ENCODE measurements around the gene TMEM88.

TMEM88 gene

DNA sequence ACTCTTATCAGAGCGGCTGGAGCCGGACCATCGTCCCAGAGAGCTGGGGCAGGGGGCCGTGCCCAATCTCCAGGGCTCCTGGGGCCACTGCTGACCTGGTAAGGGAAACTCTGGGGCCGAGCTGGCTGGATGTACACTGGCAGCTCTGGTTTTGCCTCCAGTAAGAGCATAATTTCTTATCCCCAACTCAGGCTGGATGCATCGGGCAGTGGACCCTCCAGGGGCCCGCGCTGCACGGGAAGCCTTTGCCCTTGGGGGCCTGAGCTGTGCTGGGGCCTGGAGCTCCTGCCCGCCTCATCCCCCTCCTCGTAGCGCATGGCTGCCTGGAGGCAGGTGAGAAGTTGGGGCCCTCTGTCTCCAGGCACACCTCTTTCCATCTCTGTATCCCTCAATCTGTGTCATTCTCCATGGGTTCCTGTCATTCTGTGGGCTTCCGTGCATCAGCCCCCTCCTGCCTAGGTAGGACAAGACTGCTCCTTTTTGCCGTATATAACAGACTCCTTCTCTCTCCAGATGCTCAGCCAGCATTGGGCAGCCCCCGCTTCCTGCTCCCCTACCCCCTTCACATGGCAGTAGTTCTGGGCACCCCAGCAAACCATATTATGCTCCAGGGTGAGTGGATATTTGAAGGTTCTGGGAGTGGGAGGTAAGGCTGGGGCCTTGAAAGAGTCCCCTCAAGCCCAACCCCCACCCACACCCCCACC lies 9.4 kb upstream of the TMEM88 start:
- no peak for DNase-seq

DNA sequence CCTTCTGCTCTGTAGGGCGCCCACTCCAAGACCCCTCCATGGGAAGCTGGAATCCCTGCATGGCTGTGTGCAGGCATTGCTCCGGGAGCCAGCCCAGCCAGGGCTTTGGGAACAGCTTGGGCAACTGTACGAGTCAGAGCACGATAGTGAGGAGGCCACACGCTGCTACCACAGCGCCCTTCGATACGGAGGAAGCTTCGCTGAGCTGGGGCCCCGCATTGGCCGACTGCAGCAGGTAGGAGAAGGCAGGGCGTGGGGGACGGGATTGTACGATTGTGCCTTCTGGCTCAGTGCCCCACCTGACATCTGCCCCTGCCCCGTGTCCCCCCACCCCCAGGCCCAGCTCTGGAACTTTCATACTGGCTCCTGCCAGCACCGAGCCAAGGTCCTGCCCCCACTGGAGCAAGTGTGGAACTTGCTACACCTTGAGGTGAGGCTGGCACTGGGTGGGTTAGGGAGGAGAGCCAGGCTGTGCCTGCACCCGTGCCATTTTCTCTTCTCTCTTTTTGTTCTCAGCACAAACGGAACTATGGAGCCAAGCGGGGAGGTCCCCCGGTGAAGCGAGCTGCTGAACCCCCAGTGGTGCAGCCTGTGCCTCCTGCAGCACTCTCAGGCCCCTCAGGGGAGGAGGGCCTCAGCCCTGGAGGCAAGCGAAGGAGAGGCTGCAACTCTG lies 8.7 kb upstream of the TMEM88 start:
- no peak for DNase-seq

DNA sequence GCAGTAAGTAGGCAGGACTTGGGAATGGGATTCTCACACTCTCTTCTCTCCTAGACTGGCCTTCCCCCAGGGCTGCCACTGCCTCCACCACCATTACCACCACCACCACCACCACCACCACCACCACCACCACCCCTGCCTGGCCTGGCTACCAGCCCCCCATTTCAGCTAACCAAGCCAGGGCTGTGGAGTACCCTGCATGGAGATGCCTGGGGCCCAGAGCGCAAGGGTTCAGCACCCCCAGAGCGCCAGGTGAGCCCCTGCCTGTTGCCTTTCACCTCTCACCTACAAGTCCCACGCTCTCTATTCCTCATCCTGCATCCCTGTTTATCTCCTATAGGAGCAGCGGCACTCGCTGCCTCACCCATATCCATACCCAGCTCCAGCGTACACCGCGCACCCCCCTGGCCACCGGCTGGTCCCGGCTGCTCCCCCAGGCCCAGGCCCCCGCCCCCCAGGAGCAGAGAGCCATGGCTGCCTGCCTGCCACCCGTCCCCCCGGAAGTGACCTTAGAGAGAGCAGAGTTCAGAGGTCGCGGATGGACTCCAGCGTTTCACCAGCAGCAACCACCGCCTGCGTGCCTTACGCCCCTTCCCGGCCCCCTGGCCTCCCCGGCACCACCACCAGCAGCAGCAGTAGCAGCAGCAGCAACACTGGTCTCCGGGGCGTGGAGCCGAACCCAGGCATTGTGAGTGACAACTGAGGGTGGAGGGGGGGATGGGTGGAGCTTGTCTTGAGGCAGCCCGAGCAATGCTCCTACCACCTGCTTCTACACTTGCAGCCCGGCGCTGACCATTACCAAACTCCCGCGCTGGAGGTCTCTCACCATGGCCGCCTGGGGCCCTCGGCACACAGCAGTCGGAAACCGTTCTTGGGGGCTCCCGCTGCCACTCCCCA lies 7.9 kb upstream of the TMEM88 start:
- no peak for DNase-seq

DNA sequence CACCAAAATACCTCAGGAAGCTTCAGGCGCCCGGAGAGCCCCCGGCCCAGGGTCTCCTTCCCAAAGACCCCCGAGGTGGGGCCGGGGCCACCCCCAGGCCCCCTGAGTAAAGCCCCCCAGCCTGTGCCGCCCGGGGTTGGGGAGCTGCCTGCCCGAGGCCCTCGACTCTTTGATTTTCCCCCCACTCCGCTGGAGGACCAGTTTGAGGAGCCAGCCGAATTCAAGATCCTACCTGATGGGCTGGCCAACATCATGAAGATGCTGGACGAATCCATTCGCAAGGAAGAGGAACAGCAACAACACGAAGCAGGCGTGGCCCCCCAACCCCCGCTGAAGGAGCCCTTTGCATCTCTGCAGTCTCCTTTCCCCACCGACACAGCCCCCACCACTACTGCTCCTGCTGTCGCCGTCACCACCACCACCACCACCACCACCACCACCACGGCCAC lies 6.7 kb upstream of the TMEM88 start:
- DNase-seq: no peak

DNA sequence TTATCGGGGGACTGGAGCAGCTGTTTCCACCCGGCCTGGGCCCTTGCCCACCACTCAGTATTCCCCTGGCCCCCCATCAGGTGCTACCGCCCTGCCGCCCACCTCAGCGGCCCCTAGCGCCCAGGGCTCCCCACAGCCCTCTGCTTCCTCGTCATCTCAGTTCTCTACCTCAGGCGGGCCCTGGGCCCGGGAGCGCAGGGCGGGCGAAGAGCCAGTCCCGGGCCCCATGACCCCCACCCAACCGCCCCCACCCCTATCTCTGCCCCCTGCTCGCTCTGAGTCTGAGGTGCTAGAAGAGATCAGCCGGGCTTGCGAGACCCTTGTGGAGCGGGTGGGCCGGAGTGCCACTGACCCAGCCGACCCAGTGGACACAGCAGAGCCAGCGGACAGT lies 6.1 kb upstream of the TMEM88 start:
- DNase-seq: no peak

DNA sequence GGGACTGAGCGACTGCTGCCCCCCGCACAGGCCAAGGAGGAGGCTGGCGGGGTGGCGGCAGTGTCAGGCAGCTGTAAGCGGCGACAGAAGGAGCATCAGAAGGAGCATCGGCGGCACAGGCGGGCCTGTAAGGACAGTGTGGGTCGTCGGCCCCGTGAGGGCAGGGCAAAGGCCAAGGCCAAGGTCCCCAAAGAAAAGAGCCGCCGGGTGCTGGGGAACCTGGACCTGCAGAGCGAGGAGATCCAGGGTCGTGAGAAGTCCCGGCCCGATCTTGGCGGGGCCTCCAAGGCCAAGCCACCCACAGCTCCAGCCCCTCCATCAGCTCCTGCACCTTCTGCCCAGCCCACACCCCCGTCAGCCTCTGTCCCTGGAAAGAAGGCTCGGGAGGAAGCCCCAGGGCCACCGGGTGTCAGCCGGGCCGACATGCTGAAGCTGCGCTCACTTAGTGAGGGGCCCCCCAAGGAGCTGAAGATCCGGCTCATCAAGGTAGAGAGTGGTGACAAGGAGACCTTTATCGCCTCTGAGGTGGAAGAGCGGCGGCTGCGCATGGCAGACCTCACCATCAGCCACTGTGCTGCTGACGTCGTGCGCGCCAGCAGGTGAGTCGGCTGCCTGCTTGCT lies 5.6 kb upstream of the TMEM88 start:
- DNase-seq: no peak

DNA sequence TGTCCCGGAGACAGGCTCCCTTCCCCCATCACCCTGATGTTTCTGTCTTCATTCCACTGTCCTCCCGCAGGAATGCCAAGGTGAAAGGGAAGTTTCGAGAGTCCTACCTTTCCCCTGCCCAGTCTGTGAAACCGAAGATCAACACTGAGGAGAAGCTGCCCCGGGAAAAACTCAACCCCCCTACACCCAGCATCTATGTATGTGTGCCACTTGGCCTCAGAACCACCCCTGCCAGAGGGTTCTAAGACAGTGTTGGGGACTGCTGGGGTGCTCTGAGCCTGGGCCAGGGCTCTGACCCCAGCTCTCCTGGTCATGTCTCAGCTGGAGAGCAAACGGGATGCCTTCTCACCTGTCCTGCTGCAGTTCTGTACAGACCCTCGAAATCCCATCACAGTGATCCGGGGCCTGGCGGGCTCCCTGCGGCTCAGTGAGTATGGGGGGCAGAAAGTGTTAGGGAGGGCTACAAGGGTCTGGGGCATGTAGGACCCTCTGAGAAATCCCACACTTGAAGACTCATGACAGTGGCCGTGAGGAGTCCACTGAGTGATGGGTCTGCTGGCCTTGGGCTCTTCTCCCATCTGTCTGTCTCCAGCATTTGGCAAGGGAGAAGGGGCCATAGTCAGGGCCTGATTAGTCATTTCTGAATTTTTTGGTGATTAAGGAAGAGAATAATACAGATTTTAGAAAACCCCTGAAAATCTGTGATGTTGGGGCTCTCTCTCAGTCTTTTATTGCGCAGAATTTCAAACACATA lies 4.9 kb upstream of the TMEM88 start:
- no peak for DNase-seq

DNA sequence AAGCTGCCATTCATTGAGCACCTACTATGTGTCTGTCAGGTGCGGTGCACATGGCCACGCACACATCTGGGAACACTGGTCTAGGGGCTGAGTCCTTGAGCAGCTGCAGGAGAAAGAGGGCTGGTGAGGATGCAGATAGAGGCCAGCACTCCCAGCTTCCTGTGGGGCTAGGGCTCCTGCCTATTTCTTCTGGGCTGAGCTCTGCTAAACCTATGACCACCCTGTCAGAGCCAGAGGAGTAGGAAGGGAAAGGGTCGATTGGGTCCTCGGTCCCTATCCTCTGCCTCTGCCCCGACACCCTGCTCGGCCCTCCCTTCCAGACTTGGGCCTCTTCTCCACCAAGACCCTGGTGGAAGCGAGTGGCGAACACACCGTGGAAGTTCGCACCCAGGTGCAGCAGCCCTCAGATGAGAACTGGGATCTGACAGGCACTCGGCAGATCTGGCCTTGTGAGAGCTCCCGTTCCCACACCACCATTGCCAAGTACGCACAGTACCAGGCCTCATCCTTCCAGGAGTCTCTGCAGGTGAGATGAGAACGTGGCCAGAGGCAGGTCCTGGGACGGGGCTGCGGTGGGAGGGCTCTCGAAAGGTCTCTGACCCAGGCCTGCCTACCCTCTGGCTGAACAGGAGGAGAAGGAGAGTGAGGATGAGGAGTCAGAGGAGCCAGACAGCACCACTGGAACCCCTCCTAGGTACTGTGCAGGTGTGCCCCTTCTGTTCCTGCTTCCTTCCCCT lies 4.0 kb upstream of the TMEM88 start:
- DNase-seq: no peak

DNA sequence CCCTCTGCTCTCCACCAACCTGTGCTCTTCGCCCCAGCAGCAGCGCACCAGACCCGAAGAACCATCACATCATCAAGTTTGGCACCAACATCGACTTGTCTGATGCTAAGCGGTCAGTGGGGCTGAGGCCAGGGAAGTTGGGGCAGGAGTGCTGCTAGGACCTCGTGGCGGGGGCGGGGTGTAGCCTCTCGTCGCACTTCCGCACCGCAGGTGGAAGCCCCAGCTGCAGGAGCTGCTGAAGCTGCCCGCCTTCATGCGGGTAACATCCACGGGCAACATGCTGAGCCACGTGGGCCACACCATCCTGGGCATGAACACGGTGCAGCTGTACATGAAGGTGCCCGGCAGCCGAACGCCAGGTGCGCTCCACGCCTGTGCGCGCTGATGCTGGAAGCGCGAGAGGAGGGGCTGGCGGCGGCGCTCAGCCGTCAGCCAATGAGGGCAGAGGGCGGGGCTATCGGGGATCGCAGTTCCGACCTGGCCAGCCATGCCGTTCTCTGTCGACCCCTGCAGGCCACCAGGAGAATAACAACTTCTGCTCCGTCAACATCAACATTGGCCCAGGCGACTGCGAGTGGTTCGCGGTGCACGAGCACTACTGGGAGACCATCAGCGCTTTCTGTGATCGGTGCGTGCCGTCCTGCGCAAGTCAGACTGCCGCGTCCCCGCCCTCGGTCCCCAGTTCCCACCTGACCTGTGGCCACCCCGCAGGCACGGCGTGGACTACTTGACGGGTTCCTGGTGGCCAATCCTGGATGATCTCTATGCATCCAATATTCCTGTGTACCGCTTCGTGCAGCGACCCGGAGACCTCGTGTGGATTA lies 3.2 kb upstream of the TMEM88 start:
- DNase-seq: peak; percentile 95

DNA sequence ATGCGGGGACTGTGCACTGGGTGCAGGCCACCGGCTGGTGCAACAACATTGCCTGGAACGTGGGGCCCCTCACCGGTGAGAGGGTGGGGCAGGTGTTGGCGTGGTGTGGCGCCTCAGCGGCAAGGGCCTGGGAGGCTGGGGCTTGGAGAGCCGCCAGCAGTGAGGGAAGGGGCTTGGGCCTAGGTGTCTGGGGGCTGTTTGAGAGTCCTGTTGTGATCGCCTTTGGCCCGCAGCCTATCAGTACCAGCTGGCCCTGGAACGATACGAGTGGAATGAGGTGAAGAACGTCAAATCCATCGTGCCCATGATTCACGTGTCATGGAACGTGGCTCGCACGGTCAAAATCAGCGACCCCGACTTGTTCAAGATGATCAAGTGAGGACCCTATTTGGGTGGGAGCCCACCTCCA lies 2.6 kb upstream of the TMEM88 start:
- DNase-seq: no peak

DNA sequence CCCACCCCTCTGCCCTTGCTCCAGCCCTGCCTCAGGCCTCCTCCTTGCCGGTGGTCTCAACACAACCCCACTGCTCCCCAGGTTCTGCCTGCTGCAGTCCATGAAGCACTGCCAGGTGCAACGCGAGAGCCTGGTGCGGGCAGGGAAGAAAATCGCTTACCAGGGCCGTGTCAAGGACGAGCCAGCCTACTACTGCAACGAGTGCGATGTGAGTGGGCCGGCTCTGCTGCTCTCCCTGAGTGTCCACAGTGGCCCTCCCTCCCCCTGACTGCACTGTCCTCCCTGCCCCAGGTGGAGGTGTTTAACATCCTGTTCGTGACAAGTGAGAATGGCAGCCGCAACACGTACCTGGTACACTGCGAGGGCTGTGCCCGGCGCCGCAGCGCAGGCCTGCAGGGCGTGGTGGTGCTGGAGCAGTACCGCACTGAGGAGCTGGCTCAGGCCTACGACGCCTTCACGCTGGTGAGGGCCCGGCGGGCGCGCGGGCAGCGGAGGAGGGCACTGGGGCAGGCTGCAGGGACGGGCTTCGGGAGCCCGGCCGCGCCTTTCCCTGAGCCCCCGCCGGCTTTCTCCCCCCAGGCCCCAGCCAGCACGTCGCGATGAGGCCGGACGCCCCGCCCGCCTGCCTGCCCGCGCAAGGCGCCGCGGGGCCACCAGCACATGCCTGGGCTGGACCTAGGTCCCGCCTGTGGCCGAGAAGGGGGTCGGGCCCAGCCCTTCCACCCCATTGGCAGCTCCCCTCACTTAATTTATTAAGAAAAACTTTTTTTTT lies 1.8 kb upstream of the TMEM88 start:
- no peak for DNase-seq

DNA sequence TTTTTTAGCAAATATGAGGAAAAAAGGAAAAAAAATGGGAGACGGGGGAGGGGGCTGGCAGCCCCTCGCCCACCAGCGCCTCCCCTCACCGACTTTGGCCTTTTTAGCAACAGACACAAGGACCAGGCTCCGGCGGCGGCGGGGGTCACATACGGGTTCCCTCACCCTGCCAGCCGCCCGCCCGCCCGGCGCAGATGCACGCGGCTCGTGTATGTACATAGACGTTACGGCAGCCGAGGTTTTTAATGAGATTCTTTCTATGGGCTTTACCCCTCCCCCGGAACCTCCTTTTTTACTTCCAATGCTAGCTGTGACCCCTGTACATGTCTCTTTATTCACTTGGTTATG lies 1.2 kb upstream of the TMEM88 start:
- no peak for DNase-seq

DNA sequence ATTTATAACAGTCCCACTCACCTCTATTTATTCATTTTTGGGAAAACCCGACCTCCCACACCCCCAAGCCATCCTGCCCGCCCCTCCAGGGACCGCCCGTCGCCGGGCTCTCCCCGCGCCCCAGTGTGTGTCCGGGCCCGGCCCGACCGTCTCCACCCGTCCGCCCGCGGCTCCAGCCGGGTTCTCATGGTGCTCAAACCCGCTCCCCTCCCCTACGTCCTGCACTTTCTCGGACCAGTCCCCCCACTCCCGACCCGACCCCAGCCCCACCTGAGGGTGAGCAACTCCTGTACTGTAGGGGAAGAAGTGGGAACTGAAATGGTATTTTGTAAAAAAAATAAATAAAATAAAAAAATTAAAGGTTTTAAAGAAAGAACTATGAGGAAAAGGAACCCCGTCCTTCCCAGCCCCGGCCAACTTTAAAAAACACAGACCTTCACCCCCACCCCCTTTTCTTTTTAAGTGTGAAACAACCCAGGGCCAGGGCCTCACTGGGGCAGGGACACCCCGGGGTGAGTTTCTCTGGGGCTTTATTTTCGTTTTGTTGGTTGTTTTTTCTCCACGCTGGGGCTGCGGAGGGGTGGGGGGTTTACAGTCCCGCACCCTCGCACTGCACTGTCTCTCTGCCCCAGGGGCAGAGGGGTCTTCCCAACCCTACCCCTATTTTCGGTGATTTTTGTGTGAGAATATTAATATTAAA lies 638 bp upstream of the TMEM88 start:
- no peak for DNase-seq

DNA sequence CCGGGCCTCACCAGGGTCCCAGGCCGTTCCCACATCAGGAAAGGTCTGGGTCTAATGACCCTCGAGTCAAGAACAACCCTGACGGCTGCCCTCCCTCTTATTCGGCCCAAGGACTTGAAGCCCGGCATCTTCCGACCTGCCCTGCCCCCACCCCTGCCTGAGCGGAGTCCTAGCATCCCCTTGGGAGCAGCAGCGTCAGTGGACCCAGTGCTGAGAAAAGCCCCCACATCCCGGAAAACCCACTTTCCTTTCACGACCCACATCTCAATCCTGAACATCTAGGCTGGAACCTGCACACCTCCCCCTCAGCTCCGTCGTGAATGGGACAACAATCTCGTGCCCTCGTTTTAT lies 769 bp downstream of the TMEM88 start:
- DNase-seq: no peak

DNA sequence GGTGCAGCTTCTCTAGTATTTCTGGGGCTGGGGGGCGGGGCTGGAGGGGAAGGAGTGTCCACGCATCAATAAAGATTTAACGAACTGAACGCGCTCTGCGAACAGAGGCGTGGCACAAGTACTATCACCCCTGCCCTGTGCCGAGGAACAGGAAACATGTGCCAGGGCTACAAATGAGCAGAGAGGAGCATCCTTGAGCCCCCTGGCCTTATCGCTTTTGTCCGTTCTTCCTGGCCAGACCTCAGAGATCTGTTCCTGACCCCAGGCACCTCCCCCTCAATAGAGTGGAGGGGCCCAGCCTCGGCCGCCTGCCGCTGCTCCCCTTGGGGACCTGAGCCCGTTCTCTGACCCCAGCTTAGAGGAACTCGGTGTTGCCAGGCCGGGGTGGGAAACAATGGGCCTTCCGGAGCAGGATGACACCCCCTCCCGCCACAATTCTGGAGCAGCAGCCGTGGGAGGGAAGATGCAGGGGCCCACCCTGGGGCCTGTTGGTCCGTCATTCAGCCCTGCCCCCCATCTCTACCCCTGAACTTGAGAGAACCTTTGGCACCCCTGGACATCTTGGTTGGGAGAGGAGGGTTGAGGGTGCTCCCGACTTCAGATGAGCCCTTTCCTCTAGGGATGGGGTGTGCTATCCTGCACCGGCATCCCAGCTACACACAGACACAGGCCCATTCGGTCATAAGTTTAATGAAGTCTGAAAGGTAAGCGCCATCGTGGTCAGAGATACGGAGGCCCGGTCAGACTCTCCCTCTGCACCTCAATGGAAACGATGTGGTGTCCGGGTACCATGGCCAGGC lies 1.3 kb downstream of the TMEM88 start:
- no peak for DNase-seq

DNA sequence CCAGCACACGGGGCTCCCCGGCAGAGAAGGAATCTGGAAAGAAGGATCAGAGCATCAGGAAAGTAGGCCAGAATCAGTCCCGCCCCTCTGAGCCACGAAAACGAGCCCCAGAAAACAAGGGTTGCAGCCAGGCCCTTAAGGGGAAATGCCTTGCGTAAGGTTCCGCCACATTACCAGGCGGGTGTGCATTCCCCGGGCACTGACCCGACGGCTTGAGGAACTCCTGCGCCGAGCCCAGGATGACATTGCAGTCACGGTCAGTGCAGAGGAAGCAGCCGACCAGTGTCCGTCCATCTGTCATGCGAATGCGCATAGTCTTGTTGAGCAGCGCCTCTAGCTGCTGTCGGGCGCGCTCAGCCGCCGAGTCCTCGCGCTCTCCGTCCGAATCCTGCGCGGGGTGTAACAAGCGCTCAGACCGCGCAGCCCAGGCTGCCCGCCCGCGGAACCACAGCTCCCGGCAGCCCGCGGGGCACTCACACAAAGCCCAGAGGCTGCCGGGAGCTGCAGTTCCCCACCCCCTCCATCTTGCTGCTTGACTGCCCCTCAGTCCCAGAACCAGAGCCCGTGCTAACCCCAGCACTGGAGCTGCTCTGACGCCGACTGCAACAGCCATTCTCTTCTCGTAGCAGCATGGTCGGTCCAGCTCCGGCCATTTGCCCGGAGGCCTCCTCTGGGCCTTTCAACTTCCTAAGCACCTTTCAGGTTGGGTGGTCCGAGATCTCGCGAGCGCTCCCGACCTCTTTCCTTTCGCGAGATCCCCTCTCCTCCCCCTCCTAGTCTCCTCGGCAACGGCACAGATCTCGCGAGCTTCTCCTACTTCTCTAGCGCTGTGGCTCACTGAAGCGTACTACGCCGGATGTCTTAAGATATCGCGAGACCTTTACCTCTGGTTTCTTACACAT lies 2.2 kb downstream of the TMEM88 start, which contains the start of gene NAA38:
TSS of gene NAA38 (minus strand) at position 749 of the 902 bp plus-strand sequence. CDS start at position 653, 96 bp downstream.
- DNase-seq: peak; percentile 89

Measured in activated CD4-positive, CD25-positive, alpha-beta regulatory T cell treated with anti-CD3 and anti-CD28 coated beads, Interleukin-2, amount 50 U/mL, for 72 hours (primary cell).